HCT116 (cell line): ENCODE data around the gene KCNQ4. TPM values are rescaled to one million over a fixed set of nuclear protein-coding genes. Genes with fewer than 3 reads are reported as not detected.

Experiments used
- ATAC-seq: fragments of 200-7000 bp; cut with Tn5 transposase; 2 replicates; pipeline ENCODE4 v1.9.1; 2020; ENCODE audit warnings: mild to moderate bottlenecking, moderate library complexity
- BruUV-seq: library from RNA; stranded (reverse); fragments of 400-500 nt; replicated peaks from 2 replicates; lab custom pipeline; 2021; lab: Mats Ljungman, UMichigan
- CTCF ChIA-PET: fragments of 300-600 bp; sonication (Branson Sonifier 250); formaldehyde crosslinking; loops from one replicate; lab custom pipeline; 2021; ENCODE audit warnings: antibody characterized with exemption; lab: Charles Lee
- POLR2A ChIA-PET: fragments of 300-600, 350-600 bp; sonication (Branson Sonifier 250); formaldehyde crosslinking; loops from one replicate; lab custom pipeline; 2021; ENCODE audit warnings: antibody characterized with exemption; lab: Charles Lee
- RAD21 ChIA-PET, 2 experiments: fragments of 300-600 bp; sonication (Branson Sonifier 250); formaldehyde crosslinking; loops; one replicate each; lab custom pipeline; 2023; ENCODE audit warnings: low total read pairs in 2 of 2; ENCODE audit not compliant: uncharacterized antibody in 2 of 2, unreplicated experiment in 2 of 2, low non-redundant PET in 1 of 2; lab: Charles Lee
- DNase-seq: peaks from one replicate; pipeline ENCODE4 v3.0.0-alpha.2; 2010; ENCODE audit warnings: low read depth, low spot score
- H2AFZ ChIP-seq: fragments of 200-600 bp; shearing (Covaris generic), sonication (generic); 2 replicates; pipeline ENCODE4 v1.6.1; 2017; ENCODE audit warnings: low read depth, mixed run types, mixed read lengths, antibody characterized with exemption, low read length; ENCODE audit not compliant: poor library complexity, severe bottlenecking
- H3K27ac ChIP-seq: 2 replicates; pipeline ENCODE4 v1.5.1; 2012; ENCODE audit warnings: low read depth, low read length
- H3K27me3 ChIP-seq: fragments of 200-600 bp; sonication (generic); 2 replicates; pipeline ENCODE4 v1.6.1; 2016; ENCODE audit warnings: mixed run types, low read length, mixed read lengths; ENCODE audit not compliant: insufficient read depth
- H3K36me3 ChIP-seq, 2 experiments: fragments of 200-500 bp in 1 of 2; fragments of 200-600 bp in 1 of 2; sonication (Bioruptor generic) in 1 of 2; sonication (generic) in 1 of 2; 2 replicates each; pipeline versions ENCODE4 v1.5.1 to v1.6.1; 2014 to 2016; ENCODE audit warnings: low read length in 2 of 2, inconsistent platforms in 1 of 2, mixed read lengths in 1 of 2, mixed run types in 1 of 2; ENCODE audit not compliant: insufficient read depth in 2 of 2, control insufficient read depth in 1 of 2
- H3K4me1 ChIP-seq, 2 experiments: fragments of 200-600 bp in 1 of 2; sonication (generic) in 1 of 2; 2 replicates each; pipeline versions ENCODE4 v1.5.1 to v1.6.1; 2012 to 2017; ENCODE audit warnings: low read length in 2 of 2, inconsistent platforms in 1 of 2, mild to moderate bottlenecking in 1 of 2, mixed read lengths in 1 of 2, mixed run types in 1 of 2, moderate library complexity in 1 of 2; ENCODE audit not compliant: insufficient read depth in 2 of 2, control insufficient read depth in 1 of 2
- H3K4me2 ChIP-seq: fragments of 200-600 bp; sonication (generic); 2 replicates; pipeline ENCODE4 v1.6.1; 2017; ENCODE audit warnings: mixed run types, low read length, mixed read lengths
- H3K4me3 ChIP-seq, 2 experiments: fragments of 200-600 bp in 1 of 2; sonication (generic) in 1 of 2; replicated peaks in 1 of 2; 2 replicates each; pipeline ENCODE4 v1.5.1; 2011 to 2016; ENCODE audit warnings: low read length in 2 of 2, control low read depth in 1 of 2, low read depth in 1 of 2, mild to moderate bottlenecking in 1 of 2, mixed read lengths in 1 of 2, mixed run types in 1 of 2
- H3K79me2 ChIP-seq: fragments of 200-600 bp; sonication (generic); 2 replicates; pipeline ENCODE4 v1.6.1; 2017; ENCODE audit warnings: mild to moderate bottlenecking, mixed run types, low read length, moderate library complexity, mixed read lengths; ENCODE audit not compliant: insufficient read depth
- H3K9ac ChIP-seq: fragments of 200-600 bp; sonication (generic); 2 replicates; pipeline ENCODE4 v1.6.1; 2016; ENCODE audit warnings: low read length, mixed read lengths
- H3K9me2 ChIP-seq: fragments of 200-600 bp; sonication (generic), shearing (Covaris generic); 2 replicates; pipeline ENCODE4 v1.6.1; 2017; ENCODE audit warnings: mixed run types, mild to moderate bottlenecking, moderate library complexity; ENCODE audit not compliant: insufficient read depth
- H3K9me3 ChIP-seq, 2 experiments: fragments of 200-500 bp in 1 of 2; fragments of 200-600 bp in 1 of 2; sonication (Bioruptor generic) in 1 of 2; sonication (generic) in 1 of 2; 2 replicates each; pipeline ENCODE4 v1.6.1; 2014 to 2017; ENCODE audit warnings: low read length in 2 of 2, mixed read lengths in 2 of 2, inconsistent platforms in 1 of 2, low read depth in 1 of 2, mild to moderate bottlenecking in 1 of 2, mixed run types in 1 of 2, moderate library complexity in 1 of 2; ENCODE audit not compliant: control insufficient read depth in 1 of 2, insufficient read depth in 1 of 2
- H4K20me1 ChIP-seq: fragments of 200-600 bp; sonication (generic), shearing (Covaris generic); 2 replicates; pipeline ENCODE4 v1.6.1; 2017; ENCODE audit warnings: mixed run types, mild to moderate bottlenecking, moderate library complexity; ENCODE audit not compliant: insufficient read depth
- EGR1 ChIP-seq: IDR thresholded peaks from 2 replicates; pipeline ENCODE4 v1.6.1; 2012; ENCODE audit warnings: low read depth
- ELF1 ChIP-seq: IDR thresholded peaks from 2 replicates; pipeline ENCODE4 v1.6.1; 2012; ENCODE audit warnings: low read depth, borderline replicate concordance
- EZH2 ChIP-seq: fragments of 200-600 bp; sonication (generic); IDR thresholded peaks from 2 replicates; pipeline ENCODE4 v1.6.1; 2017; ENCODE audit warnings: antibody characterized with exemption, mixed run types
- EZH2phosphoT487 ChIP-seq: fragments of 200-600 bp; IDR thresholded peaks from 2 replicates; pipeline ENCODE4 v1.6.1; 2018; ENCODE audit warnings: antibody characterized with exemption, borderline replicate concordance
- FOSL1 ChIP-seq: IDR thresholded peaks from 2 replicates; pipeline ENCODE4 v1.6.1; 2012; ENCODE audit warnings: low read depth
- POLR2AphosphoS5 ChIP-seq: IDR thresholded peaks from 2 replicates; pipeline ENCODE4 v1.6.1; 2011; ENCODE audit warnings: mild to moderate bottlenecking, low read depth, low read length, moderate library complexity
- SIN3A ChIP-seq: IDR thresholded peaks from 2 replicates; pipeline ENCODE4 v1.6.1; 2012; ENCODE audit warnings: low read depth
- YY1 ChIP-seq: IDR thresholded peaks from 2 replicates; pipeline ENCODE4 v1.6.1; 2011; ENCODE audit warnings: low read length, low read depth, moderate library complexity, mild to moderate bottlenecking; ENCODE audit not compliant: insufficient replicate concordance; ENCODE audit errors: extremely low read depth
- intact Hi-C: fragments of 100-400 bp; cut with micrococcal nuclease; formaldehyde crosslinking; loops from 2 replicates; pipeline ENCODE4 v1.10.0; 2022
- total RNA-seq: library from RNA; stranded (reverse); gene quantifications from one replicate; pipeline ENCODE4 v1.2.1, GENCODE V29; 2021; ENCODE audit not compliant: unreplicated experiment
- TF ChIP-seq, protein P1 (sequence below), 3 experiments: fragments of 200-600 bp in 1 of 3; sonication (generic) in 1 of 3; IDR thresholded peaks in 2 of 3; conservative IDR thresholded peaks in 1 of 3; 2 replicates each; pipeline ENCODE4 v1.5.1; 2012 to 2017; ENCODE audit warnings: low read depth in 2 of 3, low read length in 2 of 3, antibody characterized with exemption in 1 of 3, borderline replicate concordance in 1 of 3, control low read depth in 1 of 3, mild to moderate bottlenecking in 1 of 3, mixed read lengths in 1 of 3, mixed run types in 1 of 3, moderate library complexity in 1 of 3; ENCODE audit not compliant: insufficient read depth in 1 of 3

KCNQ4 gene
- total RNA-seq, 1 experiment from 2014 or later: 4.1 TPM

DNA sequence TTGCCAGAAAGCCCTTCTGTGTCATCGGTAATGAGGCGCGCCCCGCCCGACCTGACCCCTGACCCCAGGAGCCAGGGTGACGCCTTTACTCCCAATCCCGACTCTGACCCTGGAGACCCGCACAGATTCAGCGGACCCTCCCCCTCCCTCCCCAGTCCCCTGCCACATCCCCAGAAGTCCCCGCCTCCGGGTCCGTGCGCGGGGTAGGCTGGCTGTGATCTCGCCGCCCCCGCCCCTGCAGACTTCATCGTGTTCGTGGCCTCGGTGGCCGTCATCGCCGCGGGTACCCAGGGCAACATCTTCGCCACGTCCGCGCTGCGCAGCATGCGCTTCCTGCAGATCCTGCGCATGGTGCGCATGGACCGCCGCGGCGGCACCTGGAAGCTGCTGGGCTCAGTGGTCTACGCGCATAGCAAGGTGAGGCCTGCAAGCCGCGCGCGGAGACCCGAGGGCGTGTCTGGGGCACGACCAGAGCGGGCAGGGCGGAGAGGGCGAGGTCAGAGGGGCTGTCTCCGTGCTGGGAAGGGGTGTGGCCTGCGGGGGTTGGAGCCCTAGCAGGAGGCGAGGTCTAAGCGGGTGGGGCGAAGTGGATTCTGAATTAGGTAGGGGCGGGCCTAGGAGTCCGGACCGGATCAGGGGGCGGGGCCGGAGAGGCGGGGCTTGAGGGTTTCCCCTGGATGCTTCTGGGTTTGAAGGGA lies 34.8 kb downstream of the KCNQ4 start:
- no peak for DNase-seq
- no peak overlapping the region for H2AFZ ChIP-seq
- H3K4me1 ChIP-seq: no peaks in the 10 kb centered on the region
- no peaks in the 10 kb centered on the region for H3K9me3 ChIP-seq
- no peak overlapping the region for H3K27ac ChIP-seq
- H3K9me2 ChIP-seq: no peaks in the 10 kb centered on the region
- ChIA-PET POLR2A (no interaction called here), CTCF (no interaction called here), RAD21 (no interaction called here)
- H3K4me2 ChIP-seq: no peak overlapping the region
- no peaks in the 10 kb centered on the region for H4K20me1 ChIP-seq
- intact Hi-C loops: no loop called here
- no peak overlapping the region for H3K4me3 ChIP-seq
- ATAC-seq: peak; percentile 81
- no peaks in the 10 kb centered on the region for H3K79me2 ChIP-seq
- H3K36me3 ChIP-seq: 0 out of 4 replicates have a peak, but pooled peaks cover 0 to 4% of the 10 kb centered on the region in 2 experiments
- no peaks in the 10 kb centered on the region for H3K27me3 ChIP-seq
- TF ChIP-seq SIN3A (no peak), EGR1 (no peak), EZH2 (no peak), ELF1 (no peak)
- no TSS peak for BruUV-seq
- H3K9ac ChIP-seq: no peak overlapping the region

DNA sequence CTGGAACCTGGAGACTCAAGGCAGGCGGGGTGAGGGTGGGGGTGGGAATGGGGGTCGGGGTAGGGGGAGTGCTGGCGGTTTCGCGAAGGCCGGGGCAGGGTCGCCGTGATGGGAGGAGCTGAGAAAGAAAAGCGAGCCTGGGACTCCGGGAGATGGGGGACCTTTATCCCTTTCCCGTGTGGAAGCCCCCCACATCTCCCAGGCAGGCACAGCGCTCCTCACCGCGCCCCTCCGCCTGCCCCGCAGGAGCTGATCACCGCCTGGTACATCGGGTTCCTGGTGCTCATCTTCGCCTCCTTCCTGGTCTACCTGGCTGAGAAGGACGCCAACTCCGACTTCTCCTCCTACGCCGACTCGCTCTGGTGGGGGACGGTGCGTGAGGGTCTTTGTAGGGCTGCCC lies 35.5 kb downstream of the KCNQ4 start:
- RAD21 ChIA-PET: no interaction called here
- Histone ChIP-seq H3K27me3 (no peaks in the 10 kb centered on the region), H3K9ac (no peak overlapping the region), H3K9me3 (no peaks in the 10 kb centered on the region), H3K4me2 (no peak overlapping the region), H4K20me1 (no peaks in the 10 kb centered on the region), H3K4me1 (no peaks in the 10 kb centered on the region), H3K27ac (no peak overlapping the region), H3K4me3 (no peak overlapping the region), H3K9me2 (no peaks in the 10 kb centered on the region), H3K36me3 (0 out of 4 replicates have a peak, but pooled peaks cover 0 to 4% of the 10 kb centered on the region in 2 experiments), H3K79me2 (no peaks in the 10 kb centered on the region), H2AFZ (no peak overlapping the region)
- ATAC-seq (no peak), DNase-seq (no peak)
- TF ChIP-seq EZH2phosphoT487 (no peak), FOSL1 (no peak), POLR2AphosphoS5 (no peak), YY1 (no peak)
- TF ChIP-seq, protein P1, sequence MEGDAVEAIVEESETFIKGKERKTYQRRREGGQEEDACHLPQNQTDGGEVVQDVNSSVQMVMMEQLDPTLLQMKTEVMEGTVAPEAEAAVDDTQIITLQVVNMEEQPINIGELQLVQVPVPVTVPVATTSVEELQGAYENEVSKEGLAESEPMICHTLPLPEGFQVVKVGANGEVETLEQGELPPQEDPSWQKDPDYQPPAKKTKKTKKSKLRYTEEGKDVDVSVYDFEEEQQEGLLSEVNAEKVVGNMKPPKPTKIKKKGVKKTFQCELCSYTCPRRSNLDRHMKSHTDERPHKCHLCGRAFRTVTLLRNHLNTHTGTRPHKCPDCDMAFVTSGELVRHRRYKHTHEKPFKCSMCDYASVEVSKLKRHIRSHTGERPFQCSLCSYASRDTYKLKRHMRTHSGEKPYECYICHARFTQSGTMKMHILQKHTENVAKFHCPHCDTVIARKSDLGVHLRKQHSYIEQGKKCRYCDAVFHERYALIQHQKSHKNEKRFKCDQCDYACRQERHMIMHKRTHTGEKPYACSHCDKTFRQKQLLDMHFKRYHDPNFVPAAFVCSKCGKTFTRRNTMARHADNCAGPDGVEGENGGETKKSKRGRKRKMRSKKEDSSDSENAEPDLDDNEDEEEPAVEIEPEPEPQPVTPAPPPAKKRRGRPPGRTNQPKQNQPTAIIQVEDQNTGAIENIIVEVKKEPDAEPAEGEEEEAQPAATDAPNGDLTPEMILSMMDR (IDR thresholded peaks at IDR 0.05 in 2 of 3, conservative IDR thresholded peaks at IDR 0.05 in 1 of 3; ENCODE audit: borderline replicate concordance in 1 of 3, insufficient read depth in 1 of 3, low read depth in 2 of 3, low read length in 2 of 3): no peak
- intact Hi-C loops: no loop called here
- CTCF ChIA-PET: no interaction called here
- no TSS peak for BruUV-seq
- POLR2A ChIA-PET: no interaction called here
